ENCODE measurements around the gene ARMC12.

The ARMC12 gene

GRCh38 chr6:35746516-35746915 is 9.7 kb downstream of the ARMC12 start:
- Histone ChIP-seq H4K20me1 (ENCODE audit: control insufficient read depth, insufficient read depth, low read depth, low read length) (no peaks in the 10 kb centered on the region), H3K4me1 (ENCODE audit: control insufficient read depth, low read length) (no peaks in the 10 kb centered on the region), H3K9me3 (ENCODE audit: control insufficient read depth, insufficient read depth, low read length) (no peaks in the 10 kb centered on the region), H3K9me2 (replicated peaks; ENCODE audit: control insufficient read depth, low read length) (no peaks in the 10 kb centered on the region), H3K79me2 (ENCODE audit: control insufficient read depth, low read length) (no peaks in the 10 kb centered on the region), H3K27ac (ENCODE audit: low read depth, low read length) (no peak overlapping the region), H3K4me2 (ENCODE audit: low read length) (no peak overlapping the region), H3F3A (ENCODE audit: control insufficient read depth, insufficient read depth) (no peaks in the 10 kb centered on the region), H3K4me3 (ENCODE audit: low read length) (no peak overlapping the region), H3K36me3 (ENCODE audit: control insufficient read depth, low read length) (no peaks in the 10 kb centered on the region), H3K27me3 (ENCODE audit: control insufficient read depth, low read length) (no peaks in the 10 kb centered on the region)
- TF ChIP-seq EZH2phosphoT487 (IDR thresholded peaks at IDR 0.05; ENCODE audit: borderline replicate concordance, low read length) (no peak), CTCF (IDR thresholded peaks at IDR 0.05; ENCODE audit: low read depth, low read length, poor library complexity, severe bottlenecking) (no peak)

GRCh38 chr6:35747877-35748276 is 11.0 kb downstream of the ARMC12 start:
- H3K9me2 ChIP-seq (replicated peaks; ENCODE audit: control insufficient read depth, low read length): no peaks in the 10 kb centered on the region
- no peaks in the 10 kb centered on the region for H3K9me3 ChIP-seq (ENCODE audit: control insufficient read depth, insufficient read depth, low read length)
- H3K79me2 ChIP-seq (ENCODE audit: control insufficient read depth, low read length): no peaks in the 10 kb centered on the region
- H3K27me3 ChIP-seq (ENCODE audit: control insufficient read depth, low read length): no peaks in the 10 kb centered on the region
- no peak for TF ChIP-seq EZH2phosphoT487 (IDR thresholded peaks at IDR 0.05; ENCODE audit: borderline replicate concordance, low read length)
- TF ChIP-seq CTCF (IDR thresholded peaks at IDR 0.05; ENCODE audit: low read depth, low read length, poor library complexity, severe bottlenecking): no peak
- no peak overlapping the region for H3K4me3 ChIP-seq (ENCODE audit: low read length)
- no peak overlapping the region for H3K27ac ChIP-seq (ENCODE audit: low read depth, low read length)
- no peaks in the 10 kb centered on the region for H3F3A ChIP-seq (ENCODE audit: control insufficient read depth, insufficient read depth)
- no peaks in the 10 kb centered on the region for H3K36me3 ChIP-seq (ENCODE audit: control insufficient read depth, low read length)
- no peak overlapping the region for H3K4me2 ChIP-seq (ENCODE audit: low read length)
- no peaks in the 10 kb centered on the region for H3K4me1 ChIP-seq (ENCODE audit: control insufficient read depth, low read length)
- no peaks in the 10 kb centered on the region for H4K20me1 ChIP-seq (ENCODE audit: control insufficient read depth, insufficient read depth, low read depth, low read length)

GRCh38 chr6:35750557-35750956 is 13.7 kb downstream of the ARMC12 start:
- Histone ChIP-seq H4K20me1 (ENCODE audit: control insufficient read depth, insufficient read depth, low read depth, low read length) (no peaks in the 10 kb centered on the region), H3K9me3 (ENCODE audit: control insufficient read depth, insufficient read depth, low read length) (no peaks in the 10 kb centered on the region), H3K36me3 (ENCODE audit: control insufficient read depth, low read length) (no peaks in the 10 kb centered on the region), H3K4me2 (ENCODE audit: low read length) (no peak overlapping the region), H3K79me2 (ENCODE audit: control insufficient read depth, low read length) (no peaks in the 10 kb centered on the region), H3K27ac (ENCODE audit: low read depth, low read length) (no peak overlapping the region), H3K9me2 (replicated peaks; ENCODE audit: control insufficient read depth, low read length) (no peaks in the 10 kb centered on the region), H3K27me3 (ENCODE audit: control insufficient read depth, low read length) (no peaks in the 10 kb centered on the region), H3K4me1 (ENCODE audit: control insufficient read depth, low read length) (no peaks in the 10 kb centered on the region), H3F3A (ENCODE audit: control insufficient read depth, insufficient read depth) (no peaks in the 10 kb centered on the region), H3K4me3 (ENCODE audit: low read length) (no peak overlapping the region)
- TF ChIP-seq CTCF (IDR thresholded peaks at IDR 0.05; ENCODE audit: low read depth, low read length, poor library complexity, severe bottlenecking) (no peak), EZH2phosphoT487 (IDR thresholded peaks at IDR 0.05; ENCODE audit: borderline replicate concordance, low read length) (no peak)

GRCh38 chr6:35751594-35751993 is 14.8 kb downstream of the ARMC12 start:
- no peak overlapping the region for H3K27ac ChIP-seq (ENCODE audit: low read depth, low read length)
- H3K9me3 ChIP-seq (ENCODE audit: control insufficient read depth, insufficient read depth, low read length): no peaks in the 10 kb centered on the region
- no peak for TF ChIP-seq EZH2phosphoT487 (IDR thresholded peaks at IDR 0.05; ENCODE audit: borderline replicate concordance, low read length)
- no peak for TF ChIP-seq CTCF (IDR thresholded peaks at IDR 0.05; ENCODE audit: low read depth, low read length, poor library complexity, severe bottlenecking)
- H3K9me2 ChIP-seq (replicated peaks; ENCODE audit: control insufficient read depth, low read length): no peaks in the 10 kb centered on the region
- no peaks in the 10 kb centered on the region for H3K79me2 ChIP-seq (ENCODE audit: control insufficient read depth, low read length)
- no peaks in the 10 kb centered on the region for H4K20me1 ChIP-seq (ENCODE audit: control insufficient read depth, insufficient read depth, low read depth, low read length)
- H3K4me2 ChIP-seq (ENCODE audit: low read length): no peak overlapping the region
- no peaks in the 10 kb centered on the region for H3K27me3 ChIP-seq (ENCODE audit: control insufficient read depth, low read length)
- H3K4me3 ChIP-seq (ENCODE audit: low read length): no peak overlapping the region
- no peaks in the 10 kb centered on the region for H3K36me3 ChIP-seq (ENCODE audit: control insufficient read depth, low read length)
- no peaks in the 10 kb centered on the region for H3F3A ChIP-seq (ENCODE audit: control insufficient read depth, insufficient read depth)
- H3K4me1 ChIP-seq (ENCODE audit: control insufficient read depth, low read length): no peaks in the 10 kb centered on the region
